ENCODE data around the gene LY86. TPM values are rescaled to one million over a fixed set of nuclear protein-coding genes. Genes with fewer than 3 reads are reported as not detected.

Gene LY86
- total and polyA plus RNA-seq, 9 of the 15 experiments (the other 6 are each of a cell fraction or from before 2014, with no cell fraction given), result 0.08 to 0.20 TPM; not detected in 7

GRCh38 chr6:6678185-6678671 lies 89.7 kb downstream of the LY86 start (continued):
- TF ChIP-seq ATF4 (CRISPR knock-in tag; IDR thresholded peaks at IDR 0.05) (no peak), TCFL5 (CRISPR knock-in tag; conservative IDR thresholded peaks at IDR 0.05) (no peak), CEBPZ (IDR thresholded peaks at IDR 0.05; ENCODE audit: borderline replicate concordance, low read depth, low read length) (no peak), ATF3 (IDR thresholded peaks at IDR 0.05) (peak; percentile 94), ATF3 (CRISPR knock-in tag; conservative IDR thresholded peaks at IDR 0.05) (peak; percentile 92), ATF7 (IDR thresholded peaks at IDR 0.05) (peak; percentile 93), ATF6 (CRISPR knock-in tag; IDR thresholded peaks at IDR 0.05) (no peak), NFIX (CRISPR knock-in tag; IDR thresholded peaks at IDR 0.05; ENCODE audit: low read depth) (no peak), NCOA1 (IDR thresholded peaks at IDR 0.05; ENCODE audit: low read depth) (peak; percentile 73), EP300 (IDR thresholded peaks at IDR 0.05; ENCODE audit: low read length) (peak; percentile 47; the same call in 1 of the 2 replicates), TRIM24 (IDR thresholded peaks at IDR 0.05) (peak in 1 of 2 experiments; percentile 57; a peak in 1 of 4 replicates), MAX (CRISPR knock-in tag; IDR thresholded peaks at IDR 0.05) (peak; percentile 61), CREM (IDR thresholded peaks at IDR 0.05; ENCODE audit: low read depth) (peak; percentile 94), ZBTB17 (CRISPR knock-in tag; IDR thresholded peaks at IDR 0.05) (0 out of 2 replicates have a peak, but pooled peaks have one; percentile 45), MXD1 (CRISPR knock-in tag; IDR thresholded peaks at IDR 0.05; ENCODE audit: borderline replicate concordance, poor library complexity, severe bottlenecking) (no peak), ZNF75A (CRISPR knock-in tag; IDR thresholded peaks at IDR 0.05) (no peak), TAF9B (IDR thresholded peaks at IDR 0.05; ENCODE audit: partially characterized antibody) (no peak), BMI1 (IDR thresholded peaks at IDR 0.05; ENCODE audit: low read length) (no peak), FOSL1 (tag; conservative IDR thresholded peaks at IDR 0.05) (peak; percentile 97), DMBX1 (CRISPR knock-in tag; IDR thresholded peaks at IDR 0.05; ENCODE audit: borderline replicate concordance) (peak; percentile 48; the same call in 1 of the 2 replicates), FOXK2 (conservative IDR thresholded peaks at IDR 0.05 in 1 of 2, IDR thresholded peaks at IDR 0.05 in 1 of 2; ENCODE audit: low read depth in 2 of 2) (peak; percentile 62 to 69)
